GM19025 (cell line): ENCODE data around the gene ZNF628.

Experiments used
- ATAC-seq: cut with Tn5 transposase; IDR thresholded peaks from one replicate; pipeline ENCODE4 v1.9.1; 2021; ENCODE audit warnings: mild to moderate bottlenecking, low read depth, moderate library complexity; ENCODE audit not compliant: unreplicated experiment

Gene ZNF628

GRCh38 chr19:55482967-55483705 is 6.7 kb downstream of the ZNF628 start:
- ATAC-seq = no peak

GRCh38 chr19:55483706-55484592 is 7.5 kb downstream of the ZNF628 start:
- no peak for ATAC-seq

- no peak for ATAC-seq
These were observed 8.4 kb downstream of the ZNF628 start, which contains the start of gene NAT14 for GRCh38 chr19:55484593-55485438. NAT14 (plus strand) TSS chr19:55485188; CDS start chr19:55485709, 521 bp downstream.

- no peak for ATAC-seq
These were observed 9.1 kb downstream of the ZNF628 start for GRCh38 chr19:55485439-55486011.

GRCh38 chr19:55486043-55486970 is 9.9 kb downstream of the ZNF628 start:
- no peak for ATAC-seq

GRCh38 chr19:55486971-55487923 is 10.8 kb downstream of the ZNF628 start:
- no peak for ATAC-seq

- no peak for ATAC-seq
These were observed 11.7 kb downstream of the ZNF628 start, which contains the start of gene SSC5D for GRCh38 chr19:55487924-55488687. SSC5D (plus strand) TSS chr19:55488436; CDS start chr19:55488590, 154 bp downstream.

GRCh38 chr19:55488986-55489710 is 12.7 kb downstream of the ZNF628 start:
- no peak for ATAC-seq

GRCh38 chr19:55489711-55490477 is 13.5 kb downstream of the ZNF628 start:
- no peak for ATAC-seq

- no peak for ATAC-seq
These were observed 14.3 kb downstream of the ZNF628 start for GRCh38 chr19:55490478-55491432.

- ATAC-seq = no peak
These were observed 15.3 kb downstream of the ZNF628 start for GRCh38 chr19:55491546-55492360.

- no peak for ATAC-seq
These were observed 16.0 kb downstream of the ZNF628 start for GRCh38 chr19:55492362-55492944.

GRCh38 chr19:55493052-55493644 is 16.7 kb downstream of the ZNF628 start:
- ATAC-seq = no peak
